Colonic mucosa (tissue), 4 donors: ENCODE measurements around the gene SEC22A. TPM values are rescaled to one million over a fixed set of nuclear protein-coding genes. Genes with fewer than 3 reads are reported as not detected.

Experiments used
- DNase-seq: peaks from one replicate; pipeline ENCODE4 v3.0.0-alpha.2; 2020
- H3K27ac ChIP-seq: fragments of 200-600 bp; one replicate; pipeline ENCODE4 v1.8.0; 2021
- H3K27me3 ChIP-seq: fragments of 200-600 bp; one replicate; pipeline ENCODE4 v1.8.0; 2021
- H3K36me3 ChIP-seq: fragments of 200-600 bp; one replicate; pipeline ENCODE4 v1.8.0; 2021
- H3K4me1 ChIP-seq: fragments of 200-600 bp; one replicate; pipeline ENCODE4 v1.8.0; 2021; ENCODE audit warnings: mild to moderate bottlenecking
- H3K4me3 ChIP-seq: fragments of 200-600 bp; one replicate; pipeline ENCODE4 v1.8.0; 2021
- H3K9ac ChIP-seq, 2 donors: one replicate each; pipeline ENCODE4 v1.7.0; 2013; ENCODE audit warnings: control low read depth in 2 of 2, low read depth in 2 of 2, low read length in 2 of 2
- H3K9me3 ChIP-seq: fragments of 200-600 bp; one replicate; pipeline ENCODE4 v1.8.0; 2021
- CTCF ChIP-seq: fragments of 200-600 bp; IDR thresholded peaks from one replicate; pipeline ENCODE4 v1.8.0; 2022; ENCODE audit warnings: antibody characterized with exemption, mild to moderate bottlenecking
- intact Hi-C: fragments of 100-400 bp; cut with DNase I; formaldehyde crosslinking; loops from one replicate; pipeline ENCODE4 v1.14.1; 2022
- total RNA-seq, 2 donors: library from RNA; stranded (reverse); fragmentation: NEBNext Ultra II Directional in 1 of 2; extraction: Animal tissue kit (Norgen Biotek cat#: 25700) in 1 of 2; gene quantifications; one replicate each; pipeline ENCODE4 v1.2.1, GENCODE V29; 2021
- donor health status: healthy.
- donor health status: DM: no; HTN: no; CAD: no.
- donor health status: DM: no; HTN: no; CAD: no.

SEC22A gene
- total RNA-seq, 2 donors from 2014 or later = 15.6 to 18.7 TPM

GRCh38 chr3:123186695-123187094 is 15.0 kb upstream of the SEC22A start:
- intact Hi-C loops = loop anchor here (10.0 kb wide), 1 partner anchor 162 kb away; the partner anchor contains the start of gene SEMA5B
- no peak overlapping the region for H3K4me3 ChIP-seq

GRCh38 chr3:123188058-123188457 is 13.7 kb upstream of the SEC22A start:
- TF ChIP-seq CTCF = no peak
- Histone ChIP-seq H3K27me3 (no peaks in the 10 kb centered on the region), H3K4me3 (no peak overlapping the region), H3K4me1 (no peaks in the 10 kb centered on the region), H3K36me3 (no peaks in the 10 kb centered on the region), H3K9me3 (no peaks in the 10 kb centered on the region), H3K27ac (no peak overlapping the region), H3K9ac (no peak overlapping the region)
- no peak for DNase-seq
- intact Hi-C loops = loop anchor here (10.0 kb wide), 1 partner anchor 163 kb away; the partner anchor contains the start of gene SEMA5B

More at GRCh38 chr3:123186695-123187094, 15.0 kb upstream of the SEC22A start:
- Histone ChIP-seq H3K9ac (no peak overlapping the region), H3K27ac (no peak overlapping the region), H3K4me1 (no peaks in the 10 kb centered on the region), H3K27me3 (no peaks in the 10 kb centered on the region), H3K36me3 (no peaks in the 10 kb centered on the region), H3K9me3 (no peaks in the 10 kb centered on the region)
- no peak for TF ChIP-seq CTCF
- no peak for DNase-seq

GRCh38 chr3:123193448-123194101 is 8.2 kb upstream of the SEC22A start:
- H3K4me3 ChIP-seq = no peak overlapping the region
- TF ChIP-seq CTCF = no peak
- no peak overlapping the region for H3K9ac ChIP-seq
- no peak overlapping the region for H3K27ac ChIP-seq
- intact Hi-C loops = loop anchor here (10.0 kb wide), 1 partner anchor 249 kb away; no protein-coding TSS in a partner anchor
- H3K9me3 ChIP-seq = no peaks in the 10 kb centered on the region
- no peaks in the 10 kb centered on the region for H3K36me3 ChIP-seq
- no peaks in the 10 kb centered on the region for H3K4me1 ChIP-seq
- no peaks in the 10 kb centered on the region for H3K27me3 ChIP-seq
- DNase-seq = no peak

GRCh38 chr3:123194552-123194951 is 7.2 kb upstream of the SEC22A start:
- Histone ChIP-seq H3K9me3 (no peaks in the 10 kb centered on the region), H3K4me1 (no peaks in the 10 kb centered on the region), H3K27ac (no peak overlapping the region), H3K4me3 (no peak overlapping the region), H3K36me3 (no peaks in the 10 kb centered on the region), H3K9ac (no peak overlapping the region), H3K27me3 (no peaks in the 10 kb centered on the region)
- intact Hi-C loops = loop anchor here (10.0 kb wide), 1 partner anchor 250 kb away; no protein-coding TSS in a partner anchor
- TF ChIP-seq CTCF = peak; percentile 36
- peak; percentile 32 for DNase-seq

- H3K9ac ChIP-seq = no peak overlapping the region
- no peaks in the 10 kb centered on the region for H3K9me3 ChIP-seq
- H3K27ac ChIP-seq = no peak overlapping the region
- no peak overlapping the region for H3K4me3 ChIP-seq
- no peaks in the 10 kb centered on the region for H3K4me1 ChIP-seq
- no peaks in the 10 kb centered on the region for H3K27me3 ChIP-seq
- DNase-seq = no peak
- no peaks in the 10 kb centered on the region for H3K36me3 ChIP-seq
- intact Hi-C loops = loop anchor here (10.0 kb wide), 1 partner anchor 254 kb away; no protein-coding TSS in a partner anchor
- no peak for TF ChIP-seq CTCF
These were observed 3.4 kb upstream of the SEC22A start for GRCh38 chr3:123198372-123198771.
